ENCODE results near the gene ADGRG6.

DNA sequence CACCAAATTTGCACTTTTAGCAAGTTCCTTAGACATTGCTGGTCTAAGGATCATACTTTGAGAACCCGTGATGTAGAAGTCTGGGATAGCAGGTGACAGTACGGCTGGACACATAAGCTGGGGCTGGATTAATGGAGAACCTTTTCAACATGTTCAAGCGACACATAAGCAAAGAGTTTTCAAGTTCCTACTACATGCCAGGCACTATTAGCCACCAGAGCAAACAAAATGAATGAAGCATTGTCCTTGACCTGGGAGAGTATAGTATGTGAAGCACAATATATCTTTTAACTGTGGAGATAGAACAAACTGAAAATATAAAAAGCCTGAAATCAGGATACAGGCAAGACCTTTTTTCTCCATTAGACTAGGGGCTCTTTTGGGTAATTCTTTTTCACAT, 102.9 kb downstream of the ADGRG6 start:
- TF ChIP-seq, protein P1, sequence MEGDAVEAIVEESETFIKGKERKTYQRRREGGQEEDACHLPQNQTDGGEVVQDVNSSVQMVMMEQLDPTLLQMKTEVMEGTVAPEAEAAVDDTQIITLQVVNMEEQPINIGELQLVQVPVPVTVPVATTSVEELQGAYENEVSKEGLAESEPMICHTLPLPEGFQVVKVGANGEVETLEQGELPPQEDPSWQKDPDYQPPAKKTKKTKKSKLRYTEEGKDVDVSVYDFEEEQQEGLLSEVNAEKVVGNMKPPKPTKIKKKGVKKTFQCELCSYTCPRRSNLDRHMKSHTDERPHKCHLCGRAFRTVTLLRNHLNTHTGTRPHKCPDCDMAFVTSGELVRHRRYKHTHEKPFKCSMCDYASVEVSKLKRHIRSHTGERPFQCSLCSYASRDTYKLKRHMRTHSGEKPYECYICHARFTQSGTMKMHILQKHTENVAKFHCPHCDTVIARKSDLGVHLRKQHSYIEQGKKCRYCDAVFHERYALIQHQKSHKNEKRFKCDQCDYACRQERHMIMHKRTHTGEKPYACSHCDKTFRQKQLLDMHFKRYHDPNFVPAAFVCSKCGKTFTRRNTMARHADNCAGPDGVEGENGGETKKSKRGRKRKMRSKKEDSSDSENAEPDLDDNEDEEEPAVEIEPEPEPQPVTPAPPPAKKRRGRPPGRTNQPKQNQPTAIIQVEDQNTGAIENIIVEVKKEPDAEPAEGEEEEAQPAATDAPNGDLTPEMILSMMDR (IDR thresholded peaks at IDR 0.05 in 8 of 11, conservative IDR thresholded peaks at IDR 0.05 in 3 of 11), result no peak
- no peak for TF ChIP-seq POLR2AphosphoS5 (IDR thresholded peaks at IDR 0.05)
